Neural cell (in vitro differentiated cells): Measurements from ENCODE around the gene CACNB2.
"Not testable (repeated sequence)": the region's sequence is repeated elsewhere in the genome, so short reads cannot be mapped to it uniquely, and the experiment has no call there.

Source experiments
- CTCF ChIP-seq: fragments of 450-650 bp; IDR thresholded peaks from 2 replicates; pipeline ENCODE4 v1.5.1; 2014; ENCODE audit warnings: antibody characterized with exemption, mild to moderate bottlenecking, moderate library complexity; ENCODE audit not compliant: poor library complexity, severe bottlenecking
- EZH2 ChIP-seq: fragments of 200-600, 300-800 bp; shearing (Covaris generic), sonication (generic); IDR thresholded peaks from 2 replicates; pipeline ENCODE4 v1.6.1; 2014; ENCODE audit warnings: antibody characterized with exemption, low read length, borderline replicate concordance, mild to moderate bottlenecking; ENCODE audit not compliant: insufficient read depth, poor library complexity, severe bottlenecking
- POLR2AphosphoS5 ChIP-seq: IDR thresholded peaks from 2 replicates; pipeline ENCODE4 v1.6.1; 2012
- RAD21 ChIP-seq: fragments of 450-650 bp; conservative IDR thresholded peaks from 2 replicates; pipeline ENCODE4 v1.6.1; 2014; ENCODE audit warnings: antibody characterized with exemption, mild to moderate bottlenecking, moderate library complexity
- SMC3 ChIP-seq: fragments of 450-650 bp; conservative IDR thresholded peaks from 2 replicates; pipeline ENCODE4 v1.6.1; 2014; ENCODE audit warnings: antibody characterized with exemption, mild to moderate bottlenecking, moderate library complexity; ENCODE audit not compliant: poor library complexity

GRCh38 chr10:18591141-18591540 lies 450.9 kb downstream of the CACNB2 start:
- TF ChIP-seq CTCF, RAD21, EZH2, SMC3, POLR2AphosphoS5: not testable (repeated sequence)
